Hematopoietic multipotent progenitor cell (in vitro differentiated cells): ENCODE results near the gene UBASH3A. TPM values are rescaled to one million over a fixed set of nuclear protein-coding genes. Genes with fewer than 3 reads are reported as not detected.

Experiments
- DNase-seq, 3 donors: peaks; one replicate each; pipeline ENCODE4 v3.0.0-alpha.2; 2011 to 2015; ENCODE audit warnings: low read depth in 2 of 3, low spot score in 2 of 3
- total RNA-seq: library from RNA; depleted of rRNA; stranded (reverse); fragments of >200 nt; gene quantifications from one replicate; pipeline ENCODE4 v1.2.3, GENCODE V29; 2012

The UBASH3A gene
- total RNA-seq, 1 donor: 1.6 TPM

- no peak for DNase-seq
Observed at GRCh38 chr21:42447182-42447581, 43.5 kb downstream of the UBASH3A start.

GRCh38 chr21:42447732-42448131 is 44.0 kb downstream of the UBASH3A start:
- no peak for DNase-seq

- no peak for DNase-seq
Observed at GRCh38 chr21:42448686-42449085, 45.0 kb downstream of the UBASH3A start.

GRCh38 chr21:42451941-42452340 is 48.2 kb downstream of the UBASH3A start:
- DNase-seq: no peak

GRCh38 chr21:42452401-42453223 is 48.9 kb downstream of the UBASH3A start:
- DNase-seq: no peak

- DNase-seq: no peak
Observed at GRCh38 chr21:42453224-42453985, 49.7 kb downstream of the UBASH3A start.

GRCh38 chr21:42453986-42454570 is 50.4 kb downstream of the UBASH3A start:
- no peak for DNase-seq

- no peak for DNase-seq
Observed at GRCh38 chr21:42454786-42455185, 51.1 kb downstream of the UBASH3A start.

- no peak for DNase-seq
Observed at GRCh38 chr21:42455196-42455595, 51.5 kb downstream of the UBASH3A start.

- no peak for DNase-seq
Observed at GRCh38 chr21:42455754-42456440, 52.2 kb downstream of the UBASH3A start.

- no peak for DNase-seq
Observed at GRCh38 chr21:42456457-42456856, 52.8 kb downstream of the UBASH3A start.

GRCh38 chr21:42459082-42459460 is 55.4 kb downstream of the UBASH3A start:
- no peak for DNase-seq

GRCh38 chr21:42459546-42460215 is 56.0 kb downstream of the UBASH3A start:
- no peak for DNase-seq

GRCh38 chr21:42460391-42461184 is 56.9 kb downstream of the UBASH3A start:
- DNase-seq: peak; percentile 31 to 91 (median 83)

GRCh38 chr21:42461185-42461520 is 57.5 kb downstream of the UBASH3A start:
- no peak for DNase-seq

GRCh38 chr21:42461881-42462877 is 58.5 kb downstream of the UBASH3A start:
- peak in 2 of 3 donors; percentile 49 to 70 for DNase-seq

GRCh38 chr21:42463861-42464515 is 60.3 kb downstream of the UBASH3A start:
- DNase-seq: peak; percentile 47 to 87 (median 74)
